Activated CD4-positive, alpha-beta memory T cell treated with anti-CD3 and anti-CD28 coated beads for 36 hours (primary cell): ENCODE measurements around the gene CHST11. TPM values are rescaled to one million over a fixed set of nuclear protein-coding genes. Genes with fewer than 3 reads are reported as not detected.

Experiments
- CTCF ChIA-PET: fragments of 350-600 bp; sonication (Branson Sonifier 250); formaldehyde crosslinking; loops from one replicate; lab custom pipeline; 2021; ENCODE audit warnings: antibody characterized with exemption, inconsistent platforms; lab: Charles Lee
- POLR2A ChIA-PET: fragments of 350-600 bp; sonication (Branson Sonifier 250); formaldehyde crosslinking; loops from one replicate; lab custom pipeline; 2021; ENCODE audit warnings: antibody characterized with exemption; lab: Charles Lee
- DNase-seq: peaks from one replicate; pipeline ENCODE4 v3.0.0-alpha.2; 2020
- H3K27ac Mint-ChIP-seq: one replicate; pipeline ENCODE4 v1.8.0; 2021; ENCODE audit warnings: mixed read lengths
- H3K27me3 Mint-ChIP-seq: one replicate; pipeline ENCODE4 v1.8.0; 2021; ENCODE audit warnings: mixed read lengths
- H3K36me3 Mint-ChIP-seq: one replicate; pipeline ENCODE4 v1.8.0; 2021; ENCODE audit warnings: mixed read lengths
- H3K4me1 Mint-ChIP-seq: one replicate; pipeline ENCODE4 v1.8.0; 2021; ENCODE audit warnings: low read depth, mixed read lengths
- H3K4me3 Mint-ChIP-seq: one replicate; pipeline ENCODE4 v1.8.0; 2021; ENCODE audit warnings: mild to moderate bottlenecking, mixed read lengths
- H3K9me3 Mint-ChIP-seq: one replicate; pipeline ENCODE4 v1.8.0; 2021; ENCODE audit warnings: mixed read lengths
- intact Hi-C: fragments of 100-400 bp; cut with micrococcal nuclease; formaldehyde crosslinking; loops from one replicate; pipeline ENCODE4 v1.15.1; 2023
- total RNA-seq, 2 experiments: library from RNA; stranded (reverse); gene quantifications; one replicate each; pipeline ENCODE4 v1.2.3, GENCODE V29; 2021

Gene CHST11
- total RNA-seq, 2 experiments from 2014 or later, result 58.3 to 59.0 TPM

GRCh38 chr12:104496336-104496735, 39.6 kb downstream of the CHST11 start:
- Mint-ChIP-seq H3K4me1 (peaks cover 90% of the 10 kb centered on the region), H3K9me3 (no peaks in the 10 kb centered on the region), H3K36me3 (peaks cover 8% of the 10 kb centered on the region), H3K27ac (peak overlapping the region; percentile 76), H3K27me3 (no peaks in the 10 kb centered on the region), H3K4me3 (no peak overlapping the region)
- POLR2A ChIA-PET, result no interaction called here
- DNase-seq, result no peak
- intact Hi-C loops, result loop anchor here (5.0 kb wide), 1 partner anchor 71 kb away; no protein-coding TSS in a partner anchor
- CTCF ChIA-PET, result no interaction called here

DNA sequence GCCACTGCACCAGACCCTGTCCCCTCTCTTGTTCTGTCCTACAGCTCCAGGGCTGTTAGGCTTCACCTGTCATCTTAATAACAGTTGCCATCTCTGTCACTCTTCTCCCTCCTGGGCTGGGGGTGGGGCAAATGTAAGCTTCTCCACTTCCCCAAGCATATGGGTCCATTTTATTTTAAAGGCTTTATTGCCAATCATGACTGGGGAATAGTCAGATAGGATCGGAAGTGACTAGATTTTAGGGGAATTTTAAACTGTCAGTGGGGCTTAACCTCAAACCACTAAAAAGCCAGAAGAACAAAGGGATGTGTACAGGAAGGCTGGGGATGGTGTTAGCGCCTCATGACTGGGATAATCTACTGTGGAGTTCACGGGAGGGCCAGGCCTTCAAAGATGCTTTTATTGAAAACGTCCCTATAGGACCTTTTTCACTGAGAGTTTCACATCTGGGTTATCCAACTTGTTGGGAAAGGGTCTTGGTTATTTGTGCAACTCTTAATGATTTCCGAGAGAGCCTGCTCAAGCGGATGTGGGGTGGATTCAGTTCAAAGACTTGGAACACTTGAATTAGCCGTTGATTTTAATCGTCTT, 41.6 kb downstream of the CHST11 start:
- DNase-seq, result peak; percentile 69
- CTCF ChIA-PET, result interaction anchor here (0.8 kb wide), 1 partner anchor 41 kb away, joined by 4 read pairs; the partner anchor contains the start of gene CHST11
- no peaks in the 10 kb centered on the region for H3K9me3 Mint-ChIP-seq

DNA sequence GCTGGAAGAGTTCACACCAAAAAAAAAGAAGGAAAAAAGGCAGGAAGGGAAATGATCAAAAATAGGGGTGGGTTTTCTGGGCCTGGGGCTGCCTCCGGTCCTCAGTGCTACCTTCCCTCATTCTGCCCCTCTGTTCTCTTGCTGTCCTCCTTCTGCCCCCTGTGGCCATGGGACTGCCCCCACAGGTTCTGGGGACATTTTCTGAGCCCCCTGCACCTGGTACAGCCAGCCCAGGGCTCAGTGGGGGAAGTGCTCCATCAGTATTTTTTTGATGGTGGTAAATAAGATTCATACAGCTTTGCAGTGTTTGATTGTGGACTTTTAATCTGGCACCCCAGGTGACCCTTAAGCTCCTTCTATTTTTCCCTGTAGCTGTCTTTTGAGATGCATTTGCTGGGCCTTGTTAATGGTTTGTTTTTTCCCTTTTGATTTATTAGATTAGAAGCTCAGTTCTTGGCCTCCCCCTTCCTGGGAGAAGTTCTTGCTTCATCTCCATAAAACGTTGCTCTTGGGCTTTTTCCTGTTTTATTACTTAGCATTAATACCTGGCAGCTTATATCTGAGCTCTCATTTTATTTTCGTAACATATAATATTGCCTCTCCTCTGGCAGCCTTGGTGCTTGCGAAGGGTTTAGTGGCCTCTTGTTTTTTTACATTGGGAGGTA, 43.1 kb downstream of the CHST11 start:
- Mint-ChIP-seq H3K4me3 (no peak overlapping the region), H3K36me3 (no peaks in the 10 kb centered on the region), H3K27ac (peak overlapping the region; percentile 81), H3K9me3 (no peaks in the 10 kb centered on the region), H3K27me3 (no peaks in the 10 kb centered on the region), H3K4me1 (peaks cover 91% of the 10 kb centered on the region)
- intact Hi-C loops, result loop anchor here (2.0 to 5.0 kb wide), 3 partner anchors 68 to 431 kb away; no protein-coding TSS in a partner anchor
- ChIA-PET CTCF (interaction anchor here (1.0 to 1.9 kb wide), 4 partner anchors 41 to 118 kb away, joined by 4 to 5 read pairs (median 4); no protein-coding TSS in a partner anchor), POLR2A (interaction anchor here (2.9 kb wide), 1 partner anchor 41 kb away, joined by 9 read pairs; no protein-coding TSS in a partner anchor)
- no peak for DNase-seq

More for the DNA sequence above, 41.6 kb downstream of the CHST11 start:
- H3K4me3 Mint-ChIP-seq, result peak overlapping the region; percentile 44
- H3K27me3 Mint-ChIP-seq, result no peaks in the 10 kb centered on the region
- POLR2A ChIA-PET, result interaction anchor here (1.0 to 1.1 kb wide), 3 partner anchors 38 to 107 kb away, joined by 3 to 5 read pairs (median 3); no protein-coding TSS in a partner anchor
- H3K4me1 Mint-ChIP-seq, result peaks cover 91% of the 10 kb centered on the region
- peak overlapping the region; percentile 81 for H3K27ac Mint-ChIP-seq
- H3K36me3 Mint-ChIP-seq, result peaks cover 1% of the 10 kb centered on the region
- intact Hi-C loops, result loop anchor here (1.0 to 5.0 kb wide), 4 partner anchors 69 to 432 kb away; no protein-coding TSS in a partner anchor

- H3K4me3 Mint-ChIP-seq, result no peak overlapping the region
- intact Hi-C loops, result no loop called here
- no peaks in the 10 kb centered on the region for H3K27me3 Mint-ChIP-seq
- H3K4me1 Mint-ChIP-seq, result peaks cover 91% of the 10 kb centered on the region
- H3K27ac Mint-ChIP-seq, result no peak overlapping the region
- ChIA-PET POLR2A (interaction anchor here (1.9 to 2.9 kb wide), 2 partner anchors 23 to 43 kb away, joined by 6 to 9 read pairs; no protein-coding TSS in a partner anchor), CTCF (interaction anchor here (0.6 to 1.9 kb wide), 4 partner anchors 44 to 299 kb away, joined by 3 to 9 read pairs (median 4); no protein-coding TSS in a partner anchor)
- no peaks in the 10 kb centered on the region for H3K36me3 Mint-ChIP-seq
- no peaks in the 10 kb centered on the region for H3K9me3 Mint-ChIP-seq
- DNase-seq, result no peak
These were observed 44.4 kb downstream of the CHST11 start for GRCh38 chr12:104501115-104501514.

GRCh38 chr12:104501660-104502059, 44.9 kb downstream of the CHST11 start:
- DNase-seq, result peak; percentile 64
- H3K27ac Mint-ChIP-seq, result no peak overlapping the region
- no peaks in the 10 kb centered on the region for H3K36me3 Mint-ChIP-seq
- peaks cover 94% of the 10 kb centered on the region for H3K4me1 Mint-ChIP-seq
- CTCF ChIA-PET, result interaction anchor here (0.6 to 1.9 kb wide), 4 partner anchors 44 to 299 kb away, joined by 3 to 9 read pairs (median 4); no protein-coding TSS in a partner anchor
- POLR2A ChIA-PET, result interaction anchor here (1.9 to 2.9 kb wide), 2 partner anchors 23 to 43 kb away, joined by 6 to 9 read pairs; no protein-coding TSS in a partner anchor
- H3K4me3 Mint-ChIP-seq, result no peak overlapping the region
- intact Hi-C loops, result no loop called here
- no peaks in the 10 kb centered on the region for H3K27me3 Mint-ChIP-seq
- no peaks in the 10 kb centered on the region for H3K9me3 Mint-ChIP-seq

DNA sequence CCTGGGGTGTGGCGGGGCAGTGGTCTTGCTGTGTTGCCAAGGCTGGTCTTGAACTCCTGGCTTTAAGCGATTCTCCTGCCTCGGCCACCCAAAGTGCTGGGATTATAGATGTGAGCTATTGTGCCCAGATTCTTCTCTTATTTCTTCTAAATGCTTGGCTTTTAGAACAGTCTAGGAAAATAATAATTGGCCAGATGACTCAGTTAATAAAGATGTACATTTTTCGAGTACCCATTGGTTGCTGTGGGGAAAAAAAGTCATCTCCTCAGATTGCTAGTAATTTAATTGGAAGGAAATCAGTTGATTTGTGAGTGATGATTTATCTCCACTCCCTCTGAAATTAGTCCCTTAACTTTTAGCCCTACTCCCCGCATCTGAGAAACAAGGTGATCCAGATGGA, 45.5 kb downstream of the CHST11 start:
- Mint-ChIP-seq H3K27ac (no peak overlapping the region), H3K36me3 (no peaks in the 10 kb centered on the region), H3K9me3 (no peaks in the 10 kb centered on the region), H3K4me3 (no peak overlapping the region), H3K4me1 (peaks cover 92% of the 10 kb centered on the region), H3K27me3 (no peaks in the 10 kb centered on the region)
- no peak for DNase-seq
- POLR2A ChIA-PET, result interaction anchor here (1.9 to 2.9 kb wide), 2 partner anchors 24 to 44 kb away, joined by 6 to 9 read pairs; no protein-coding TSS in a partner anchor
- CTCF ChIA-PET, result no interaction called here
- intact Hi-C loops, result no loop called here

DNA sequence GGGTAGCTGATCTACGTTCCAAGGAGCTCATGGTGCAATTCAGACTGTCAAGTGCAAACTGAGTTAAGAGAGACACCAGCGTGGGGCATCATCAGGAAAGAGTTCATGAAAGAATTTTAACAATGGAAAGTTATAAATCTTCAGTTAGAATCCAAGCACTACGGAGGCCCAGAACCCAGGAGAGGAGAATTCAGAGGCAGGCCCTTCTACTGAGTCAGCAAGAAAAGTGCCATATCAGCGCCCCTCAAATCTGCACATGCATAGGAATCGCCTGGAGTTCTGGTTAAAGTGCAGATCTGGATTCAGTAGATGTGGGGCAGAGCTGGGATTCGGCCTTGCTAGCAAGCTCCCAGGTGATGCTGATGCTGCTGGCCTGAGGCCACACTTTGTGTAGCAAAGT, 45.9 kb downstream of the CHST11 start:
- Mint-ChIP-seq H3K9me3 (no peaks in the 10 kb centered on the region), H3K27ac (no peak overlapping the region), H3K27me3 (no peaks in the 10 kb centered on the region), H3K36me3 (no peaks in the 10 kb centered on the region), H3K4me1 (peaks cover 91% of the 10 kb centered on the region), H3K4me3 (no peak overlapping the region)
- DNase-seq, result no peak
- intact Hi-C loops, result no loop called here
- ChIA-PET POLR2A (interaction anchor here (2.9 kb wide), 1 partner anchor 44 kb away, joined by 9 read pairs; no protein-coding TSS in a partner anchor), CTCF (no interaction called here)

GRCh38 chr12:104503191-104503590, 46.4 kb downstream of the CHST11 start:
- intact Hi-C loops, result no loop called here
- ChIA-PET CTCF (no interaction called here), POLR2A (no interaction called here)
- H3K9me3 Mint-ChIP-seq, result no peaks in the 10 kb centered on the region
- H3K27me3 Mint-ChIP-seq, result no peaks in the 10 kb centered on the region
- H3K4me3 Mint-ChIP-seq, result no peak overlapping the region
- H3K4me1 Mint-ChIP-seq, result peaks cover 92% of the 10 kb centered on the region
- H3K36me3 Mint-ChIP-seq, result peaks cover 3% of the 10 kb centered on the region
- no peak for DNase-seq
- H3K27ac Mint-ChIP-seq, result no peak overlapping the region

DNA sequence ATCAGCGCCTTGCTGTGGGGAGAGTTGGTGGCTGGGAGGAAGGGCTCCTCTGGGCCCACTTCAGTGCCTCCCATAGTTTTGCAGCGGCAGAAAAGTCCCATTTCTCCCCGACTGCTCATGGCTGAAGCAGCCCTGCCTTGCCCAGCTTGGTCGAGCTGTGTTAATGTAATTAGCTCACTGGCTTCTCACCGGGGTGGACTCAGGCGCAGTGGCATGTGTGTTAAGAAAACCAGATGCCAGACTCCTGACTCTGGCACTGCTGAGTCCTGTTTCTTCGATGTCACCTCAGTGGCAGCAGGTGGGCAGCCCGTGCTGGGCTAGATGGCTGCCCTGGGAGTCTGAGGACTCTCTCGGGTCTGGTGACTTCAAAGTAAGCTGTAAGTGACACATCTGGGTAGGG, 47.4 kb downstream of the CHST11 start:
- POLR2A ChIA-PET, result no interaction called here
- CTCF ChIA-PET, result no interaction called here
- no peaks in the 10 kb centered on the region for H3K27me3 Mint-ChIP-seq

GRCh38 chr12:104505095-104505818, 48.5 kb downstream of the CHST11 start:
- POLR2A ChIA-PET, result no interaction called here
- Mint-ChIP-seq H3K27me3 (no peaks in the 10 kb centered on the region), H3K4me3 (no peak overlapping the region), H3K36me3 (peaks cover 8% of the 10 kb centered on the region), H3K4me1 (peaks cover 92% of the 10 kb centered on the region), H3K27ac (no peak overlapping the region), H3K9me3 (peaks cover 9% of the 10 kb centered on the region)
- intact Hi-C loops, result no loop called here
- DNase-seq, result no peak
- CTCF ChIA-PET, result no interaction called here

More for the DNA sequence above, 47.4 kb downstream of the CHST11 start:
- peaks cover 8% of the 10 kb centered on the region for H3K36me3 Mint-ChIP-seq
- intact Hi-C loops, result no loop called here
- no peak overlapping the region for H3K27ac Mint-ChIP-seq
- DNase-seq, result no peak
- no peak overlapping the region for H3K4me3 Mint-ChIP-seq
- H3K9me3 Mint-ChIP-seq, result peaks cover 7% of the 10 kb centered on the region
- H3K4me1 Mint-ChIP-seq, result peaks cover 92% of the 10 kb centered on the region

- Mint-ChIP-seq H3K9me3 (peaks cover 9% of the 10 kb centered on the region), H3K27ac (no peak overlapping the region), H3K27me3 (no peaks in the 10 kb centered on the region), H3K4me1 (peaks cover 88% of the 10 kb centered on the region), H3K4me3 (no peak overlapping the region), H3K36me3 (peaks cover 8% of the 10 kb centered on the region)
- ChIA-PET POLR2A (no interaction called here), CTCF (no interaction called here)
- intact Hi-C loops, result no loop called here
- DNase-seq, result no peak
These were observed 50.1 kb downstream of the CHST11 start for GRCh38 chr12:104506676-104507401.
